Measurements from ENCODE around the gene SCP2.

SCP2 gene

DNA sequence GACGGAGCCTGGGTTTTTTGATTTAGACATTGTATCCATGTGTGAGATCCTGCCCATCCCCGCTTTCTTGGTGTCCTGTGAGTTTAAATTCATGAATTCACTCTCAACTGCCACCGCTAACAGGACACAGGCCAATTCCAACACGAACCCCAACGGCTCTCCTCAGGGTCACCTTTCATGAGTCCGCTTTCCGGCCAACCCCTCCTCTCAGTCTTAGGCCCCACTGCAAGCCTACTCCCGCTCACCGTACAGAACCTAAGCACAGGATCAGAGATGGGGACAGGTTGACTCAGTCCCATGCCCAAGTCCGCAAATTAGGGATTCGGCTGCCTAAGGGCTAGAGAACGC, 238 bp upstream of the SCP2 start:
- H4K8ac ChIP-seq (ENCODE audit: low read depth, low read length) = no peak overlapping the region
- peak overlapping the region; percentile 92 for H2AFZ ChIP-seq (ENCODE audit: low read length)
- H4K91ac ChIP-seq (ENCODE audit: low read depth, low read length, poor library complexity) = no peak overlapping the region
- no peak overlapping the region for H2AK5ac ChIP-seq (ENCODE audit: low read depth, low read length)
- no peak overlapping the region for H2BK12ac ChIP-seq (ENCODE audit: low read length)
- peak overlapping the region; percentile 86 for H3K18ac ChIP-seq (ENCODE audit: low read length)
- peak overlapping the region; percentile 58 to 79 for H3K4me3 ChIP-seq (ENCODE audit: low read length in 2 of 2)
- peaks cover 0 to 9% of the 10 kb centered on the region in 2 donors for H3K9me3 ChIP-seq (replicated peaks in 1 of 2; ENCODE audit: control insufficient read depth in 2 of 2, insufficient read depth in 1 of 2, low read depth in 1 of 2, low read length in 2 of 2)
- no peak overlapping the region for H3K4ac ChIP-seq (ENCODE audit: low read length)
- no peak overlapping the region for H3K27ac ChIP-seq (replicated peaks; ENCODE audit: low read length)
- no peaks in the 10 kb centered on the region for H3K79me1 ChIP-seq (ENCODE audit: low read depth, low read length)
- H2BK5ac ChIP-seq (ENCODE audit: low read length) = peak overlapping the region; percentile 14
- H3K14ac ChIP-seq (ENCODE audit: low read length) = no peak overlapping the region
- no peak overlapping the region for H2BK15ac ChIP-seq (ENCODE audit: low read length)
- peak overlapping the region; percentile 99 for H3K4me2 ChIP-seq (ENCODE audit: insufficient read depth, low read length, poor library complexity, severe bottlenecking)
- peaks cover 0 to 61% (median 33%) of the 10 kb centered on the region in 3 experiments for H3K27me3 ChIP-seq (ENCODE audit: control insufficient read depth in 3 of 3, insufficient read depth in 3 of 3, low read depth in 1 of 3, low read length in 3 of 3)
- H2BK120ac ChIP-seq (ENCODE audit: low read depth, low read length) = no peak overlapping the region
- no peaks in the 10 kb centered on the region for H3K36me3 ChIP-seq (replicated peaks in 1 of 2; ENCODE audit: control insufficient read depth in 2 of 2, insufficient read depth in 2 of 2, low read length in 2 of 2)
- no peak overlapping the region for H3K23ac ChIP-seq (ENCODE audit: low read depth, low read length, poor library complexity)
- no peak overlapping the region for H3K9ac ChIP-seq (ENCODE audit: low read depth, low read length, poor library complexity)
- no peak for DNase-seq (ENCODE audit: low spot score)
- peaks cover 0 to 4% of the 10 kb centered on the region in 2 donors for H3K4me1 ChIP-seq (ENCODE audit: control insufficient read depth in 2 of 2, insufficient read depth in 1 of 2, low read depth in 1 of 2, low read length in 2 of 2)
- no CpG with 5 or more reads among the region's 12 CpGs for WGBS, 2 donors (ENCODE audit: extremely low coverage in 2 of 2, insufficient read length in 2 of 2, insufficient replicate concordance in 1 of 2)

GRCh38 chr1:52928015-52928404, 934 bp downstream of the SCP2 start:
- Histone ChIP-seq H3K9me3 (replicated peaks in 1 of 2; ENCODE audit: control insufficient read depth in 2 of 2, insufficient read depth in 1 of 2, low read depth in 1 of 2, low read length in 2 of 2) (peaks cover 0 to 3% of the 10 kb centered on the region in 2 donors), H2BK15ac (ENCODE audit: low read length) (no peak overlapping the region), H3K79me1 (ENCODE audit: low read depth, low read length) (no peaks in the 10 kb centered on the region), H3K4ac (ENCODE audit: low read length) (no peak overlapping the region), H3K4me3 (ENCODE audit: low read length in 2 of 2) (peak overlapping the region; percentile 58 to 81), H2BK5ac (ENCODE audit: low read length) (no peak overlapping the region), H2BK120ac (ENCODE audit: low read depth, low read length) (peak overlapping the region; percentile 47), H2AK5ac (ENCODE audit: low read depth, low read length) (no peak overlapping the region), H3K14ac (ENCODE audit: low read length) (no peak overlapping the region), H3K23ac (ENCODE audit: low read depth, low read length, poor library complexity) (no peak overlapping the region), H3K9ac (ENCODE audit: low read depth, low read length, poor library complexity) (peak overlapping the region; percentile 86), H3K36me3 (replicated peaks in 1 of 2; ENCODE audit: control insufficient read depth in 2 of 2, insufficient read depth in 2 of 2, low read length in 2 of 2) (no peaks in the 10 kb centered on the region), H2AFZ (ENCODE audit: low read length) (peak overlapping the region; percentile 92), H3K18ac (ENCODE audit: low read length) (no peak overlapping the region), H3K27ac (replicated peaks; ENCODE audit: low read length) (no peak overlapping the region), H3K4me2 (ENCODE audit: insufficient read depth, low read length, poor library complexity, severe bottlenecking) (peak overlapping the region; percentile 99), H4K8ac (ENCODE audit: low read depth, low read length) (no peak overlapping the region), H3K4me1 (ENCODE audit: control insufficient read depth in 2 of 2, insufficient read depth in 1 of 2, low read depth in 1 of 2, low read length in 2 of 2) (peaks cover 0 to 4% of the 10 kb centered on the region in 2 donors), H4K91ac (ENCODE audit: low read depth, low read length, poor library complexity) (no peak overlapping the region), H3K27me3 (ENCODE audit: control insufficient read depth in 3 of 3, insufficient read depth in 3 of 3, low read depth in 1 of 3, low read length in 3 of 3) (peaks cover 0 to 49% (median 23%) of the 10 kb centered on the region in 3 experiments), H2BK12ac (ENCODE audit: low read length) (no peak overlapping the region)
- no peak for DNase-seq (ENCODE audit: low spot score)
- no CpG with 5 or more reads among the region's 15 CpGs for WGBS, 2 donors (ENCODE audit: extremely low coverage in 2 of 2, insufficient read length in 2 of 2, insufficient replicate concordance in 1 of 2)

GRCh38 chr1:52929019-52929418, 1.9 kb downstream of the SCP2 start:
- Histone ChIP-seq H3K4me1 (ENCODE audit: control insufficient read depth in 2 of 2, insufficient read depth in 1 of 2, low read depth in 1 of 2, low read length in 2 of 2) (peaks cover 0 to 4% of the 10 kb centered on the region in 2 donors), H4K91ac (ENCODE audit: low read depth, low read length, poor library complexity) (no peak overlapping the region), H3K79me1 (ENCODE audit: low read depth, low read length) (no peaks in the 10 kb centered on the region), H3K9me3 (replicated peaks in 1 of 2; ENCODE audit: control insufficient read depth in 2 of 2, insufficient read depth in 1 of 2, low read depth in 1 of 2, low read length in 2 of 2) (no peaks in the 10 kb centered on the region), H2BK12ac (ENCODE audit: low read length) (no peak overlapping the region), H3K4me3 (ENCODE audit: low read length in 2 of 2) (no peak overlapping the region), H3K4me2 (ENCODE audit: insufficient read depth, low read length, poor library complexity, severe bottlenecking) (no peak overlapping the region), H3K23ac (ENCODE audit: low read depth, low read length, poor library complexity) (no peak overlapping the region), H3K4ac (ENCODE audit: low read length) (no peak overlapping the region), H2AK5ac (ENCODE audit: low read depth, low read length) (no peak overlapping the region), H4K8ac (ENCODE audit: low read depth, low read length) (no peak overlapping the region), H3K36me3 (replicated peaks in 1 of 2; ENCODE audit: control insufficient read depth in 2 of 2, insufficient read depth in 2 of 2, low read length in 2 of 2) (no peaks in the 10 kb centered on the region), H3K18ac (ENCODE audit: low read length) (no peak overlapping the region), H2AFZ (ENCODE audit: low read length) (no peak overlapping the region), H2BK15ac (ENCODE audit: low read length) (no peak overlapping the region), H3K14ac (ENCODE audit: low read length) (no peak overlapping the region), H2BK120ac (ENCODE audit: low read depth, low read length) (no peak overlapping the region), H3K9ac (ENCODE audit: low read depth, low read length, poor library complexity) (no peak overlapping the region), H3K27ac (replicated peaks; ENCODE audit: low read length) (no peak overlapping the region), H2BK5ac (ENCODE audit: low read length) (no peak overlapping the region), H3K27me3 (ENCODE audit: control insufficient read depth in 3 of 3, insufficient read depth in 3 of 3, low read depth in 1 of 3, low read length in 3 of 3) (peaks cover 0 to 41% (median 21%) of the 10 kb centered on the region in 3 experiments)
- no CpG with 5 or more reads among the region's 4 CpGs for WGBS, 2 donors (ENCODE audit: extremely low coverage in 2 of 2, insufficient read length in 2 of 2, insufficient replicate concordance in 1 of 2)
- DNase-seq (ENCODE audit: low spot score) = no peak

DNA sequence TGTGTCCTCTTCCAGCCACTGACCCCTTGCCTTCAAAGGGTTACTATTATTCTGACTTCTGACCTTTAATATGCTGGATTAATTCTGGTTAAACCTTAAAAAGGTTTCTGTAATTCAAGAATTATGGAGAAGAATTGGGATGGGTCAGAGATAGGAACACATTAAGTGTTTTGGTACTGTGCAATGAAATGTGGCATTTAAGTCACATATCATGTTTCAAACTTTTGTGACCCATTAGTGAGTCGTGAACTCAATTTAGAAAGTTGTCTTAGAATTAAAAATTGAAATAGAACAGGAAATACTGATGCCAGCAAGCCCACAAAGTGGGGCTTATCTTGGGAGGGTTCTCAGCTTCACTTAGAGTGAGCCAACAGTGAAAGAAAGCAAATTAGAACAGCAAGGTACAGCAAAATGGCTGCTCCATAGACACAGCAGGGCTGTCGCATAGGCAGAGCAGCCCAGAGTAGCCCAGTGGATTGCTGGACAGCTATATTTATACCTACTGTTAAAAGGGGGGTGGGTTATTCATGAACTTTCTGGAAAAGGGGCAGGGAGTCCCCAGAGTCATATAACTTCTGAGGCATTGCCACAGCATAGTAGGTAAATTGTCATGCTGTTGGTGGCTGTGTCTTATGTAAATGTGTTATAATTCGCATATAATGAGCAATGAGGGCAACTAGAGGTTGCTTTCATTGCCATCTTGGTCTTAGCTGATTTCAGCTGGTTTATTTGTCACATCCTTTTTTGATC, 10.5 kb downstream of the SCP2 start:
- no peak overlapping the region for H3K4ac ChIP-seq (ENCODE audit: low read length)
- H3K9ac ChIP-seq (ENCODE audit: low read depth, low read length, poor library complexity) = no peak overlapping the region
- H2BK5ac ChIP-seq (ENCODE audit: low read length) = no peak overlapping the region
- H3K4me1 ChIP-seq (ENCODE audit: control insufficient read depth in 2 of 2, insufficient read depth in 1 of 2, low read depth in 1 of 2, low read length in 2 of 2) = no peaks in the 10 kb centered on the region
- no peaks in the 10 kb centered on the region for H3K27me3 ChIP-seq (ENCODE audit: control insufficient read depth in 3 of 3, insufficient read depth in 3 of 3, low read depth in 1 of 3, low read length in 3 of 3)
- H2AFZ ChIP-seq (ENCODE audit: low read length) = no peak overlapping the region
- no peak overlapping the region for H4K8ac ChIP-seq (ENCODE audit: low read depth, low read length)
- H3K23ac ChIP-seq (ENCODE audit: low read depth, low read length, poor library complexity) = no peak overlapping the region
- DNase-seq (ENCODE audit: low spot score) = no peak
- no peak overlapping the region for H2BK120ac ChIP-seq (ENCODE audit: low read depth, low read length)
- no peak overlapping the region for H3K27ac ChIP-seq (replicated peaks; ENCODE audit: low read length)
- no peak overlapping the region for H2BK15ac ChIP-seq (ENCODE audit: low read length)
- no peaks in the 10 kb centered on the region for H3K36me3 ChIP-seq (replicated peaks in 1 of 2; ENCODE audit: control insufficient read depth in 2 of 2, insufficient read depth in 2 of 2, low read length in 2 of 2)
- H2BK12ac ChIP-seq (ENCODE audit: low read length) = no peak overlapping the region
- H3K18ac ChIP-seq (ENCODE audit: low read length) = no peak overlapping the region
- no peak overlapping the region for H3K4me2 ChIP-seq (ENCODE audit: insufficient read depth, low read length, poor library complexity, severe bottlenecking)
- no peak overlapping the region for H4K91ac ChIP-seq (ENCODE audit: low read depth, low read length, poor library complexity)
- H3K14ac ChIP-seq (ENCODE audit: low read length) = no peak overlapping the region
- WGBS, 2 donors (ENCODE audit: extremely low coverage in 2 of 2, insufficient read length in 2 of 2, insufficient replicate concordance in 1 of 2) = no CpG with 5 or more reads among the region's 3 CpGs
- no peak overlapping the region for H3K4me3 ChIP-seq (ENCODE audit: low read length in 2 of 2)
- H3K79me1 ChIP-seq (ENCODE audit: low read depth, low read length) = no peaks in the 10 kb centered on the region
- no peaks in the 10 kb centered on the region for H3K9me3 ChIP-seq (replicated peaks in 1 of 2; ENCODE audit: control insufficient read depth in 2 of 2, insufficient read depth in 1 of 2, low read depth in 1 of 2, low read length in 2 of 2)
- no peak overlapping the region for H2AK5ac ChIP-seq (ENCODE audit: low read depth, low read length)

Measured in neuronal stem cell (in vitro differentiated cells).